Dendritic cell treated with granulocyte-macrophage colony-stimulating factor and Interleukin-4, amounts not matched to agents 40 ng/mL and 50 ng/mL, for 4 days (primary cell): ENCODE data around the gene DNM3.

Experiments used
- H3K27ac Mint-ChIP-seq: one replicate; pipeline ENCODE4 v1.8.0; 2022; ENCODE audit warnings: mild to moderate bottlenecking, mixed read lengths
- H3K27me3 Mint-ChIP-seq: one replicate; pipeline ENCODE4 v1.8.0; 2022; ENCODE audit warnings: mild to moderate bottlenecking, mixed read lengths
- H3K36me3 Mint-ChIP-seq: one replicate; pipeline ENCODE4 v1.8.0; 2022; ENCODE audit warnings: low read depth, mixed read lengths
- H3K4me1 Mint-ChIP-seq: one replicate; pipeline ENCODE4 v1.8.0; 2022; ENCODE audit warnings: low read depth, mixed read lengths
- H3K4me3 Mint-ChIP-seq: one replicate; pipeline ENCODE4 v1.8.0; 2022; ENCODE audit warnings: mild to moderate bottlenecking, moderate library complexity, mixed read lengths
- H3K9me3 Mint-ChIP-seq: one replicate; pipeline ENCODE4 v1.8.0; 2022; ENCODE audit warnings: mixed read lengths
- intact Hi-C: fragments of 100-400 bp; cut with micrococcal nuclease; formaldehyde crosslinking; loops from one replicate; pipeline ENCODE4 v1.15.0; 2022

DNM3 gene

DNA sequence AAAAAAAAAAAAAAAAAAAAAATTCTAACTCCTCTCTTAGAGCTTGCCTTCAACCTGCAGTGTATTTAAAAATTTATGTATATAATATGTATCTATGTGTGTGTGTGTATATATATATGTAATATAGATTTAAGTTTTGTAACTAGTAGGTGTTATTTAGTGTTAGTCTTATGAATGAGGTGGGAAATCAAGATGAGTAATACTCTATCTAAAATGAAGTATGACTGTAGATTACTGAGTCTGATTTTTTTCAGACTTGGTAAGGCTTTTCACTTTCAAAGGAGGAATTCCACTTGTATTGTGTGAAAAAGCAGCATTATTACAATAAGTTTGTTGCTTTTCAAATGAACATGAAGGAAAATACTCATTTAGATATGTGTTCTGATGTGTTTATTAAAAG, 5.4 kb upstream of the DNM3 start:
- Mint-ChIP-seq H3K27ac (no peak overlapping the region), H3K4me3 (no peak overlapping the region), H3K4me1 (peaks cover 5% of the 10 kb centered on the region), H3K36me3 (no peaks in the 10 kb centered on the region), H3K27me3 (peaks cover 11% of the 10 kb centered on the region), H3K9me3 (no peaks in the 10 kb centered on the region)
- intact Hi-C loops, result no loop called here

GRCh38 chr1:171841931-171842761, 848 bp downstream of the DNM3 start:
- Mint-ChIP-seq H3K4me3 (peak overlapping the region; percentile 91), H3K4me1 (peaks cover 26% of the 10 kb centered on the region), H3K9me3 (no peaks in the 10 kb centered on the region), H3K27me3 (peaks cover 26% of the 10 kb centered on the region), H3K36me3 (no peaks in the 10 kb centered on the region), H3K27ac (peak overlapping the region; percentile 68)
- intact Hi-C loops, result loop anchor here (2.0 to 5.0 kb wide), 2 partner anchors 61 to 100 kb away; partner anchors contain the start of genes METTL13 and VAMP4

DNA sequence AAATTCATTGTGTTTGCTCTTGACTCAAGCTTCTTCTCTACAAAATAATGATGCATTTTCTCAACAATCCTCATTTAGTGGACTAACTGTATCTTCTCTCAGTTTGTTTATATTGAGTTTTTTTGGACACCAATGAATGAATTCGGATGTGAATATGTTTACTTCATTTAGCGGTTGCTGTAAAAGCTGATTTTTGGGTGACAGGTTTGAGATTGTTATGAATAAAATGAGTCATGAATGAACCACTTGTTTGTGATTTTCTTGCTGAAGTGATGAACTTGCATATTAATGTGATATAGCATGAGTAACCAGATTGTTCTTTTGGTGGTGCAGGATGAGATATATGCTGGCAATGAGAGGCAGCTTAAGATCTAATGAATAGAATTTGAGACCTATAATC, 3.1 kb downstream of the DNM3 start:
- Mint-ChIP-seq H3K4me3 (no peak overlapping the region), H3K27me3 (peaks cover 23% of the 10 kb centered on the region)
- intact Hi-C loops, result loop anchor here (5.0 kb wide), 1 partner anchor 102 kb away; the partner anchor contains the start of gene VAMP4

GRCh38 chr1:171845998-171846397, 4.7 kb downstream of the DNM3 start:
- Mint-ChIP-seq H3K4me1 (peaks cover 26% of the 10 kb centered on the region), H3K4me3 (no peak overlapping the region), H3K36me3 (no peaks in the 10 kb centered on the region), H3K9me3 (no peaks in the 10 kb centered on the region), H3K27me3 (peaks cover 15% of the 10 kb centered on the region), H3K27ac (no peak overlapping the region)
- intact Hi-C loops, result no loop called here

More for the DNA sequence above, 3.1 kb downstream of the DNM3 start:
- Mint-ChIP-seq H3K36me3 (no peaks in the 10 kb centered on the region), H3K4me1 (peaks cover 26% of the 10 kb centered on the region), H3K27ac (no peak overlapping the region), H3K9me3 (no peaks in the 10 kb centered on the region)

DNA sequence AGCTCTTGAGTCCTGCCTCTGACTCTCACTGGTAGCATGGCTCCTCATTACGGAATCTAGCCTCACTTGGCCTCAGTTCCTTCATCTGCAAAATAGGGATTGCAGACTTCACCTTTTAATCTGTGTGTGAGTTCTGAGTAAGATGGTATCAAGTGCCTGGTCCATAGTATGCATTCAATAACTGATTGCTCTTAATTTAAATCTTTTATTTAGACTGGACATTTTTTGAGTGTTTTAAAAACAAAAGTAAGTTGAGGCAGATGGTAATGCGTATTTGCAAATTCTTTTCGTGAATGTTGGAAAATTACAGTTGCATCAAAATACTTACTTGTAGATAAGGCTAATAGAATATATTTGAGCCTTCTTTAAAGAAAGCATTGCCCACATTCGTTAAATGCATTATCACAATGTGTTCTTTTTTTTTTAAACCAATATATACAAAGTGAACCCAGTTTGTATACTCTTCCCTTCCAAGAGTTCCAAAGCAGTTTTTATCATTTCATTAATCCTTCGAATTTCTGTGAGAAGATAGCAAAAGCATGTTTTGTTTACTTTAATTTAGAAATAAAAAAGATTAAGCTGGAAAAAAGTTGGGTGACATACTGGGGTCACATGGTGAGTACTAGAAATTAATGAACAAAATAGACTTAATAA, 8.1 kb downstream of the DNM3 start:
- H3K27ac Mint-ChIP-seq, result no peak overlapping the region
- intact Hi-C loops, result no loop called here
- peaks cover 1% of the 10 kb centered on the region for H3K27me3 Mint-ChIP-seq
- H3K9me3 Mint-ChIP-seq, result no peaks in the 10 kb centered on the region
- no peaks in the 10 kb centered on the region for H3K36me3 Mint-ChIP-seq
- H3K4me3 Mint-ChIP-seq, result no peak overlapping the region
- peaks cover 8% of the 10 kb centered on the region for H3K4me1 Mint-ChIP-seq

DNA sequence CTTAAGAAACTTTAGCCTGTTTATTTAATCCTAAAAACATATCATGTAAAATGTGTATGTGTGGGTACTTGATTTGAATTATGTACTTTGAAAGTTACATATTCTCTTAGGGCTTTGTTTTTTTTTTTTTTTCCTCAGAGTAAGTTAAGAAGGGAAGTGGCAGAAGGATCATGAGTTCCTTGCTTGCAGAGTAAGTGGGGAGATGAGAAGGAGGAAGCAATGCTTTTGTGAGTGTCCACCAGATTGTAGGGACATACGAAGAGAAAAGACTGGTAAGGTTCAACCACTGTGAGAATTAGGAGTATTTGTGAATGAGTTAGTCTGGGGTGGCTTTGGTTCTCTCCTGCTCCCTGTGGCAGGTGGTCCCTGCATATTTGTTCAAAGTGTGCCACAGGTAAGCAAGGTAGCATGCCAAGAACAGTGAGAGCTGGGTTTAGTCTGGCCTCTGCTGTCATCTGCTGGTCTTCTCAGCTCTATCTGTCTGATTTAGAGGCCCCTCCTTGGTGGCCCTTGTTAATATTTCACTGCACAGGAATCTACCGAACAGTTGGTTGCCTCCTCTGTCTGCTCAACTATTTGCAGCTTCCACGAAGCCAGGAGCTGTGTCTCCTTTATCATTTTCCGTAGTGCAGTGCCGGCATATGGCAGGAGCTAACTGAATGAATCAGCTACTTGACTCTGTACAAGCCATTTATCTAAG, 9.5 kb downstream of the DNM3 start:
- no peaks in the 10 kb centered on the region for H3K36me3 Mint-ChIP-seq
- H3K9me3 Mint-ChIP-seq, result no peaks in the 10 kb centered on the region
- intact Hi-C loops, result no loop called here
- peaks cover 8% of the 10 kb centered on the region for H3K4me1 Mint-ChIP-seq
- no peaks in the 10 kb centered on the region for H3K27me3 Mint-ChIP-seq
- H3K4me3 Mint-ChIP-seq, result no peak overlapping the region
- no peak overlapping the region for H3K27ac Mint-ChIP-seq

- Mint-ChIP-seq H3K4me3 (no peak overlapping the region), H3K27me3 (no peaks in the 10 kb centered on the region), H3K36me3 (no peaks in the 10 kb centered on the region), H3K9me3 (no peaks in the 10 kb centered on the region), H3K4me1 (peaks cover 8% of the 10 kb centered on the region), H3K27ac (no peak overlapping the region)
- intact Hi-C loops, result no loop called here
Observed at GRCh38 chr1:171852272-171852671, 11.0 kb downstream of the DNM3 start.

DNA sequence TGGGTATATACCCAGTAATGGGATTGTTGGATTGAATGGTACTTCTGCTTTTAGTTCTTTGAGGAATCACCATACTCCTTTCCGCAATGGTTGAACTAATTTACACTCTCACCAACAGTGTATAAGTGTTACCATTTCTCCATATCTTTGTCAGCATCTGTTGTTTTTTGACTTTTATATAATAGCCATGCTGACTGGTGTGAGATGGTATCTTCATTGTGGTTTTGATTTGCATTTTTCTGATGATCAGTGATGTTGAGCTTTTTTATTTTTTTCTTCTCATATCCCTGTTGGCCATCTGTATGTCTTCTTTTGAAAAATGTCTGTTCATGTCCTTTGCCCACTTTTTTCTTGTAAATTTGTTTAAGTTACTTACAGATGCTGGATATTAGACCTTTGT, 14.1 kb downstream of the DNM3 start:
- intact Hi-C loops, result no loop called here
- Mint-ChIP-seq H3K36me3 (no peaks in the 10 kb centered on the region), H3K9me3 (no peaks in the 10 kb centered on the region), H3K27ac (no peak overlapping the region), H3K4me3 (no peak overlapping the region), H3K4me1 (peaks cover 8% of the 10 kb centered on the region), H3K27me3 (no peaks in the 10 kb centered on the region)

- Mint-ChIP-seq H3K36me3 (no peaks in the 10 kb centered on the region), H3K27ac (no peak overlapping the region), H3K27me3 (no peaks in the 10 kb centered on the region), H3K4me1 (no peaks in the 10 kb centered on the region), H3K9me3 (no peaks in the 10 kb centered on the region), H3K4me3 (no peak overlapping the region)
- intact Hi-C loops, result no loop called here
Observed at GRCh38 chr1:171858696-171859095, 17.4 kb downstream of the DNM3 start.

DNA sequence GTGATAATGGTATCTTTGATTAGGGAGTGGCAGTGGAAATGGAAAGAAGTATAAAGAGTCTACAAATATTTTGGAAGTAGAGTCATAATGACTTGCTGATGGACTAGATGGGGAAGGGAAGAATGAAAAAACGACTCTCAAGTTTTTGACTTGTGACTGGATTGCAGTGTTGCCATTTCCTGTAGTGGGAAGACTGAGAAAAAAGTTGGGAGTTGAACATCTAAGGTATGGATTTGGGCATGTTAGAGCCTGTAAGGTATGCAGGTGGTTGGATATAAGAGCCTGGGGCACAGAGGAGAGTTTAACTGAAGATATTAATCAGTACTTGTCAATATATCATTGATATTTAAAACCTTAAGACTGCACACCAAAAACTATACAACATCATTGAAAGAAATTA, 19.4 kb downstream of the DNM3 start:
- Mint-ChIP-seq H3K9me3 (no peaks in the 10 kb centered on the region), H3K27me3 (no peaks in the 10 kb centered on the region), H3K27ac (no peak overlapping the region), H3K36me3 (no peaks in the 10 kb centered on the region), H3K4me3 (no peak overlapping the region), H3K4me1 (no peaks in the 10 kb centered on the region)
- intact Hi-C loops, result no loop called here

DNA sequence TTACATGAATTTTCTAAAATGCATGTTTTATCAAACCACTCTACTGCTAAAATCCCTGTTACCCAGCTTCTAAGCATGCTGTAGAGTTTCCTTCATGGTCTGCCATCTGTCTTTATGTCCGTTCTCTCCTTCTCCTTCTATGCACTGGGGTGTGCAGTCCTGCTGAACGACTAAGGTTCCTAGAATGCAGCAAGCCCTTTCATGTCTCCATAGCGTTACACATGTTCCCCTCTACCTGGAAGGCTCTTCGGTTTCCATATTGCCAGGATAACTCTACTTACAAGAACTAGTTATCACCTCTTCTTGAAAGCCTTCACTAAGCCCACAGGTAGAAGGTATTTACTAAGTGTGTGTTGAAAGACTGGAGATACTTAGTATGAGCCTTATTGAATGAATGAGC, 22.2 kb downstream of the DNM3 start:
- Mint-ChIP-seq H3K27me3 (no peaks in the 10 kb centered on the region), H3K9me3 (no peaks in the 10 kb centered on the region), H3K27ac (no peak overlapping the region), H3K4me1 (no peaks in the 10 kb centered on the region), H3K36me3 (no peaks in the 10 kb centered on the region), H3K4me3 (no peak overlapping the region)
- intact Hi-C loops, result no loop called here

DNA sequence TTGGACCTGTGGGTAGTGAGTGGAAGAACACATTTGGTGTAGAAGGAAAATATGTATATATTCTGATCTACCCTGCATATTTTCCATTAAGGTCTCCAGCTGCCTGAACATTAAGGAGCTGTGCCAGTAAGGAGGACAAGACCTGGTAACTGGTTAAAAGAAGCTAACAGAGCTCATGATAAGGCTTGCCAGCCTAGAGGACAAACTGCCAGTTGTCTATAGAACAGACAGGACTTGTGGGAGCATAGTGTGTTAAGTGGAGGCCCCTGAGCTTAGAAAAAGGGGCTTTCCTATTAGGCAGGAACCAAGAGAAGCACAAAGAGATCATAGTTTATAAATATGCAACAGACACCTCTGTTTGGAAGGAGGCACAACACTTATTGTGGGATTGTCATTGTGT, 23.0 kb downstream of the DNM3 start:
- no peaks in the 10 kb centered on the region for H3K36me3 Mint-ChIP-seq
- H3K4me1 Mint-ChIP-seq, result no peaks in the 10 kb centered on the region
- no peak overlapping the region for H3K27ac Mint-ChIP-seq
- H3K27me3 Mint-ChIP-seq, result no peaks in the 10 kb centered on the region
- no peaks in the 10 kb centered on the region for H3K9me3 Mint-ChIP-seq
- H3K4me3 Mint-ChIP-seq, result no peak overlapping the region
- intact Hi-C loops, result no loop called here

DNA sequence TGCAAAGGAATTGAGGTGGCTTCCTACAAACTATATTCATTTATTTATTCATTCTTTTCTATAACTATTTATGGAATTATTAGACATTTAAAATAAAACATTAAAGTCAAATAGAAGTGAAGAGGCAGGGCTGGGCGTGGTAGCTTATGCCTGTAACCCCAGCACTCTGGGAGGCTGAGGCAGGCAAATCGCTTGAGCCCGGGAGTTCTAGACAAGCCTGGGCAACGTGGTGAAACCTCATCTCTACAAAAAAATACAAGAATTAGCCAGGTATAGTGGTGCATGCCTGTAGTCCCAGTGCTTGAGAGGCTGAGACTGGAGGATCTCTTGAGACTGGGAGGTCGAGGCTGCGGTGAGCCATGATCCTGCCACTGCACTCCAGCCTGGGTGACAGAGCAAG, 23.8 kb downstream of the DNM3 start:
- Mint-ChIP-seq H3K4me1 (no peaks in the 10 kb centered on the region), H3K36me3 (no peaks in the 10 kb centered on the region), H3K27me3 (no peaks in the 10 kb centered on the region), H3K4me3 (no peak overlapping the region), H3K9me3 (no peaks in the 10 kb centered on the region), H3K27ac (no peak overlapping the region)
- intact Hi-C loops, result no loop called here

DNA sequence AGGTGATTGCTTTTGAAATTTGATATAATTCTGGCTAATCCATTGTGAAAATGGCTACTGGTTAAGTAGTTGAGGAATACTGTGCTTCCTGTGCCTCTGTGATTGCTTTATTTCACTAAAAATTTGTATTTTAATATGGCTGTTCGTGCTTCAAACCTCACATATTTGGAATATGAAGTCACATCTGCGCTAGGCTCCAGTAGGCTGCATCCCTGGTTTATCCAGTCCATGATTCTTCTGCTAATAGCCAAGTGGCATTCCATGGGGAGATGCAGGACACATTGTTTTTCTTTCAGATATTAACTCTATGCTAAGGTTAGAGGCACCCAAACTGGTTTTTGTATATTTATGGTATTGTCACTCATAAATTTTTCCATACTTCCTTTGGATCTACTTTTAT, 25.9 kb downstream of the DNM3 start:
- Mint-ChIP-seq H3K36me3 (no peaks in the 10 kb centered on the region), H3K4me3 (no peak overlapping the region), H3K27ac (no peak overlapping the region), H3K27me3 (no peaks in the 10 kb centered on the region), H3K4me1 (no peaks in the 10 kb centered on the region), H3K9me3 (no peaks in the 10 kb centered on the region)
- intact Hi-C loops, result no loop called here
